Stimulated activated CD8-positive, alpha-beta memory T cell treated with anti-CD3 and anti-CD28 coated beads, Interleukin-15, amount 100 ng/mL, for 4 hours (primary cell): ENCODE measurements around the gene FUT9.

ENCODE experiments used
- DNase-seq, 2 donors: peaks; one replicate each; pipeline ENCODE4 v3.0.0-alpha.2; 2020; ENCODE audit warnings: low read depth in 2 of 2

Gene FUT9

GRCh38 chr6:96015518-96016333 lies at the start of gene FUT9:
TSS of gene FUT9 (plus strand) at chr6:96015974. CDS start at chr6:96203156, 187,182 bp downstream.
- no peak for DNase-seq

- DNase-seq, result no peak
Observed at GRCh38 chr6:95967594-95967993, 48.2 kb upstream of the FUT9 start.

- no peak for DNase-seq
Observed at GRCh38 chr6:95973976-95974375, 41.8 kb upstream of the FUT9 start.

GRCh38 chr6:95978230-95978629 lies 37.5 kb upstream of the FUT9 start:
- DNase-seq, result no peak

- DNase-seq, result no peak
Observed at GRCh38 chr6:95991906-95992305, 23.9 kb upstream of the FUT9 start.

- DNase-seq, result no peak
Observed at GRCh38 chr6:95994151-95994550, 21.6 kb upstream of the FUT9 start.

GRCh38 chr6:95998133-95998532 lies 17.6 kb upstream of the FUT9 start:
- no peak for DNase-seq

GRCh38 chr6:96001891-96002575 lies 13.7 kb upstream of the FUT9 start:
- DNase-seq, result no peak

GRCh38 chr6:96002576-96002910 lies 13.2 kb upstream of the FUT9 start:
- DNase-seq, result no peak

GRCh38 chr6:96002912-96003311 lies 12.9 kb upstream of the FUT9 start:
- no peak for DNase-seq

- DNase-seq, result no peak
Observed at GRCh38 chr6:96007663-96008062, 8.1 kb upstream of the FUT9 start.

GRCh38 chr6:96013531-96013930 lies 2.2 kb upstream of the FUT9 start:
- no peak for DNase-seq

- DNase-seq, result no peak
Observed at GRCh38 chr6:96014846-96015517, 792 bp upstream of the FUT9 start.

GRCh38 chr6:96016334-96017069 lies 728 bp downstream of the FUT9 start:
- no peak for DNase-seq

- DNase-seq, result no peak
Observed at GRCh38 chr6:96017070-96017359, 1.2 kb downstream of the FUT9 start.

GRCh38 chr6:96022225-96022624 lies 6.5 kb downstream of the FUT9 start:
- no peak for DNase-seq

GRCh38 chr6:96032661-96033060 lies 16.9 kb downstream of the FUT9 start:
- no peak for DNase-seq

- no peak for DNase-seq
Observed at GRCh38 chr6:96051555-96051954, 35.8 kb downstream of the FUT9 start.

- no peak for DNase-seq
Observed at GRCh38 chr6:96058082-96058481, 42.3 kb downstream of the FUT9 start.

- DNase-seq, result no peak
Observed at GRCh38 chr6:96059586-96059985, 43.8 kb downstream of the FUT9 start.

GRCh38 chr6:96060249-96060648 lies 44.5 kb downstream of the FUT9 start:
- no peak for DNase-seq

GRCh38 chr6:96065213-96065612 lies 49.4 kb downstream of the FUT9 start:
- no peak for DNase-seq
